ENCODE measurements around the gene SRGAP2C. TPM values are rescaled to one million over a fixed set of nuclear protein-coding genes. Genes with fewer than 3 reads are reported as not detected.

Gene SRGAP2C
- 10 to 100 TPM; 24.6 to 25.1 TPM for total RNA-seq

GRCh38 chr1:121184290-121185127, at the start of gene SRGAP2C, which contains the start of gene FAM72B:
Gene SRGAP2C, plus strand, starts transcription at chr1:121184975. Its CDS starts 2,472 bp downstream, at chr1:121187447.
Gene FAM72B, minus strand, starts transcription at chr1:121184340. Its CDS starts 851 bp downstream, at chr1:121183489.

Other genes starting within 250 kb of the SRGAP2C start
- 10 to 100 TPM; 15.3 to 19.5 TPM for gene FAM72B, start 635 bp upstream of the SRGAP2C start, total RNA-seq

All from activated naive CD4-positive, alpha-beta T cell treated with anti-CD3 and anti-CD28 coated beads, Interleukin-2, amount 10 ng/mL, durations not matched to agents 5 hours and 36 hours (primary cell).